ENCODE measurements around the gene FBN1. TPM values are rescaled to one million over a fixed set of nuclear protein-coding genes. Genes with fewer than 3 reads are reported as not detected.

FBN1 gene
- total RNA-seq, 1 donor from 2014 or later = 78.8 TPM

DNA sequence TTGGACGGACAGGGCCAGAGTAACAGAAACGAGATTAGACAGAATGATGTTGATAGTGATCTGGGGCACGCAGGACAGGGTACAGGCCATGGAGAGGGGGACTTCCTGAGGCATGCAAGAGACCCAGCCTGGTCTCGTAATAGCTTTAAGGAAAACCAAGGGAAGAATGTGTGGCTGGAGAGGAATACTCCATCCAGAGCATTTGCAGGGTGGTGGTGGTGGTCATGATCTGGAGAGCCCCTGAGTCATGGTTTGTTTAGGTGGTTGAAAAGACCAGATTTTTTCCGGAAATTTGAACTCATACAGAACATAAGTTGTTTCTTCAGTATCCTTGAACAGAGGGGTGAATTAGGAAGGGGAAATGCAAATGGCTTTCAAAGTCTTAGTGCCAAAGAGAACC, 175.8 kb downstream of the FBN1 start:
- TF ChIP-seq EZH2 (IDR thresholded peaks at IDR 0.05) (no peak), EZH2phosphoT487 (IDR thresholded peaks at IDR 0.05) (no peak)
- TF ChIP-seq, protein P1, sequence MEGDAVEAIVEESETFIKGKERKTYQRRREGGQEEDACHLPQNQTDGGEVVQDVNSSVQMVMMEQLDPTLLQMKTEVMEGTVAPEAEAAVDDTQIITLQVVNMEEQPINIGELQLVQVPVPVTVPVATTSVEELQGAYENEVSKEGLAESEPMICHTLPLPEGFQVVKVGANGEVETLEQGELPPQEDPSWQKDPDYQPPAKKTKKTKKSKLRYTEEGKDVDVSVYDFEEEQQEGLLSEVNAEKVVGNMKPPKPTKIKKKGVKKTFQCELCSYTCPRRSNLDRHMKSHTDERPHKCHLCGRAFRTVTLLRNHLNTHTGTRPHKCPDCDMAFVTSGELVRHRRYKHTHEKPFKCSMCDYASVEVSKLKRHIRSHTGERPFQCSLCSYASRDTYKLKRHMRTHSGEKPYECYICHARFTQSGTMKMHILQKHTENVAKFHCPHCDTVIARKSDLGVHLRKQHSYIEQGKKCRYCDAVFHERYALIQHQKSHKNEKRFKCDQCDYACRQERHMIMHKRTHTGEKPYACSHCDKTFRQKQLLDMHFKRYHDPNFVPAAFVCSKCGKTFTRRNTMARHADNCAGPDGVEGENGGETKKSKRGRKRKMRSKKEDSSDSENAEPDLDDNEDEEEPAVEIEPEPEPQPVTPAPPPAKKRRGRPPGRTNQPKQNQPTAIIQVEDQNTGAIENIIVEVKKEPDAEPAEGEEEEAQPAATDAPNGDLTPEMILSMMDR (IDR thresholded peaks at IDR 0.05) = no peak
- Histone ChIP-seq H4K20me1 (ENCODE audit: low read depth) (no peaks in the 10 kb centered on the region), H3K9me3 (ENCODE audit: low read depth) (no peaks in the 10 kb centered on the region), H2AFZ (replicated peaks) (no peak overlapping the region), H3K27me3 (no peaks in the 10 kb centered on the region), H3K4me1 (no peaks in the 10 kb centered on the region), H3K27ac (no peak overlapping the region), H3K4me3 (no peak overlapping the region), H3K36me3 (no peaks in the 10 kb centered on the region), H3F3A (ENCODE audit: low read depth) (no peaks in the 10 kb centered on the region), H3K79me2 (ENCODE audit: low read depth) (no peaks in the 10 kb centered on the region), H3K4me2 (no peak overlapping the region), H3K9ac (no peak overlapping the region)
- Mint-ChIP-seq H3K4me3 (no peak overlapping the region), H3K27me3 (ENCODE audit: insufficient read depth, low read depth) (no peaks in the 10 kb centered on the region), H3K36me3 (peaks cover 35% of the 10 kb centered on the region), H3K9me3 (no peaks in the 10 kb centered on the region), H3K27ac (no peak overlapping the region), H3K4me1 (peaks cover 3% of the 10 kb centered on the region)
- no peak for DNase-seq (ENCODE audit: low spot score)

DNA sequence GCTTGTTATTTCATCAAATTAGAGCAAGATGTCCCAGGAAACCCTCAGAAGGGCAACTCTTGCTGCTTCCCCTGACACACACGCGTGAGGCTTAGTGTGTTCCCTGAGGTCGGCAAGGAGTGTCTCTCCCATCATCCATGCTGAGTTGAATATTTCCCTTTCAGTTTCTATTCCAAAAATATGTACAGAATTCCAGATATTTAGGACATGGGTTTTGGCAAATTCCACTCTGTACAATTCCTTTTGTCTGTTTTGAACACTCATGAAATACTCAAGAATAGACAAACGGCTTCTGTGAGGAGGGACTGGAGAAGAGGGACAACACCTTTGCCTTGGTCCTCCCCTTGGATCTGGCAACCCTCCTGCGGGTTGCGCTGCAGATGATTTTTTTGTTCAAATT, 176.2 kb downstream of the FBN1 start:
- H3K9ac ChIP-seq = no peak overlapping the region
- no peaks in the 10 kb centered on the region for H3K36me3 ChIP-seq
- H3K4me3 Mint-ChIP-seq = no peak overlapping the region
- no peak overlapping the region for H3K4me3 ChIP-seq
- TF ChIP-seq, protein P1 (IDR thresholded peaks at IDR 0.05) = no peak
- no peak for TF ChIP-seq EZH2phosphoT487 (IDR thresholded peaks at IDR 0.05)
- no peak for TF ChIP-seq EZH2 (IDR thresholded peaks at IDR 0.05)
- no peaks in the 10 kb centered on the region for H3K9me3 ChIP-seq (ENCODE audit: low read depth)
- no peak overlapping the region for H3K4me2 ChIP-seq
- H3F3A ChIP-seq (ENCODE audit: low read depth) = no peaks in the 10 kb centered on the region
- H3K4me1 ChIP-seq = no peaks in the 10 kb centered on the region
- H3K9me3 Mint-ChIP-seq = no peaks in the 10 kb centered on the region
- no peak for DNase-seq (ENCODE audit: low spot score)
- no peaks in the 10 kb centered on the region for H3K79me2 ChIP-seq (ENCODE audit: low read depth)
- peaks cover 35% of the 10 kb centered on the region for H3K36me3 Mint-ChIP-seq
- H3K27me3 ChIP-seq = no peaks in the 10 kb centered on the region
- H3K27ac Mint-ChIP-seq = no peak overlapping the region
- peaks cover 3% of the 10 kb centered on the region for H3K4me1 Mint-ChIP-seq
- H2AFZ ChIP-seq (replicated peaks) = no peak overlapping the region
- H3K27me3 Mint-ChIP-seq (ENCODE audit: insufficient read depth, low read depth) = no peaks in the 10 kb centered on the region
- no peaks in the 10 kb centered on the region for H4K20me1 ChIP-seq (ENCODE audit: low read depth)
- no peak overlapping the region for H3K27ac ChIP-seq

DNA sequence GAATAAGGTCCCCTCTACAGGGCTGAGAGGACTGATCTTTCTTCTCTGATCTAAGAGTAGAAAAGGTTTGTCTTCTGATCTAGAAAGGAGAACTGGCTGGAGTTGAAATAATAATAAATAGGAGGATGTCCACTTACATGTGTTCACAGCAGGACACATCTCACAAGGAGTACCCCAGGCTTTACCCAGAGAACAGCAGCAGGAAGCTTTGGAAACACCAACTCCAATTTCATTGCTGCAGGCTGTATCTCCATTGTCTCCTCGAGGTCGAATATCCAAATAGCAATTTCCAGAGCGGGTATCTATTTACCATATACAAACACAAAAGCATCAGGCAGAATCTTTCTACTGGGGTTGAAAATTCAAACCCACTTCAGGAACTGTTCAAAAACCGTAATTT, 177.7 kb downstream of the FBN1 start:
- no peaks in the 10 kb centered on the region for H3K27me3 ChIP-seq
- H3K27me3 Mint-ChIP-seq (ENCODE audit: insufficient read depth, low read depth) = no peaks in the 10 kb centered on the region
- no peak overlapping the region for H3K4me3 Mint-ChIP-seq
- H3K27ac Mint-ChIP-seq = no peak overlapping the region
- no peak overlapping the region for H2AFZ ChIP-seq (replicated peaks)
- TF ChIP-seq, protein P1 (IDR thresholded peaks at IDR 0.05) = no peak
- TF ChIP-seq EZH2phosphoT487 (IDR thresholded peaks at IDR 0.05) = no peak
- TF ChIP-seq EZH2 (IDR thresholded peaks at IDR 0.05) = no peak
- no peaks in the 10 kb centered on the region for H3K9me3 Mint-ChIP-seq
- H4K20me1 ChIP-seq (ENCODE audit: low read depth) = no peaks in the 10 kb centered on the region
- H3K9ac ChIP-seq = no peak overlapping the region
- no peaks in the 10 kb centered on the region for H3F3A ChIP-seq (ENCODE audit: low read depth)
- no peaks in the 10 kb centered on the region for H3K9me3 ChIP-seq (ENCODE audit: low read depth)
- DNase-seq (ENCODE audit: low spot score) = no peak
- no peak overlapping the region for H3K4me3 ChIP-seq
- H3K36me3 Mint-ChIP-seq = peaks cover 42% of the 10 kb centered on the region
- H3K36me3 ChIP-seq = no peaks in the 10 kb centered on the region
- no peaks in the 10 kb centered on the region for H3K79me2 ChIP-seq (ENCODE audit: low read depth)
- H3K4me2 ChIP-seq = no peak overlapping the region
- peaks cover 3% of the 10 kb centered on the region for H3K4me1 Mint-ChIP-seq
- H3K27ac ChIP-seq = no peak overlapping the region
- H3K4me1 ChIP-seq = no peaks in the 10 kb centered on the region

All from neural progenitor cell (in vitro differentiated cells).